ENCODE data around the gene TMED9.
A peak's percentile ranks its signal among the peaks of the same experiment; 100 is the strongest.
"Not testable (repeated sequence)": the region's sequence is repeated elsewhere in the genome, so short reads cannot be mapped to it uniquely, and the experiment has no call there.

TMED9 gene

GRCh38 chr5:177607452-177608192, 15.6 kb downstream of the TMED9 start:
- Mint-ChIP-seq H3K9me3 (no peaks in the 10 kb centered on the region), H3K4me1 (peaks cover 36% of the 10 kb centered on the region), H3K4me3 (no peak overlapping the region), H3K27ac (no peak overlapping the region), H3K27me3 (no peaks in the 10 kb centered on the region), H3K36me3 (peaks cover 25% of the 10 kb centered on the region)
- peak; percentile 72 for ATAC-seq

DNA sequence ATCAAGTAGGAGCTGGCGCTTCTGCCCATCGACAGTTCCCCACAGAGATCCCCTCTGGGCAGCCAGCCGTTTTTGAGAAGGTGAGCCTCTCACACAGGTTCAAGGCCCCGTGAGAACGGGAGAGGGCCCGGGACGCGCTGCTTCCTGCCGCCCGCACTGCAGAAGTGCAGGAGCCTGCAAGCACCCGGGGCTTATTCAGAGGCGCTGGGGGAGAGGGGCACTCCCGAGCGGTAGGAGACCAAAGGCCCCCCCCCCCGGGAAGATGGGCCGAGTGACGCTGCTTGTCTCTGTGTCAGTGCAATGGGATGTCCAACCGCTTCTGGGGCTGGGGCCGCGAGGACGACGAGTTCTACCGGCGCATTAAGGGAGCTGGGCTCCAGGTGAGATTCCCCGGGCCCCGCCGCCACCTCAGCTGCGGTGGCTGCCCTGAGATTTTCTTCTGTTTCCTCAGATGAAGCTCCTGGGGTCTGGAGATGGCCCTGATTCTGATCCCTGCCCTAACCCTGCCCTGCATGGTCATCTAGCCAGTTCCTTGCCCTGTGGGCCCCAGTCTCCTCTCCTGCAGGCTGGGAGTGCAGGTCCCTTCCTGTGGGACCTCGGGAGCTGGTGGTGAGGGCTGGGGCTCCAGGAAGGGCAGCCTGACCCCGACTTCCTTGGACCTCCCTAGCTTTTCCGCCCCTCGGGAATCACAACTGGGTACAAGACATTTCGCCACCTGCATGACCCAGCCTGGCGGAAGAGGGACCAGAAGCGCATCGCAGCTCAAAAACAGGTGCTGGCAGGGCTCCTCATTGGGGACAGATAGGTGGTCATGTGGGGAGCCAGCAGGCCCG, 16.5 kb downstream of the TMED9 start:
- Mint-ChIP-seq H3K4me3 (no peak overlapping the region), H3K27ac (no peak overlapping the region), H3K36me3 (peaks cover 24% of the 10 kb centered on the region), H3K27me3 (no peaks in the 10 kb centered on the region), H3K4me1 (peaks cover 34% of the 10 kb centered on the region), H3K9me3 (no peaks in the 10 kb centered on the region)
- ATAC-seq: no peak

DNA sequence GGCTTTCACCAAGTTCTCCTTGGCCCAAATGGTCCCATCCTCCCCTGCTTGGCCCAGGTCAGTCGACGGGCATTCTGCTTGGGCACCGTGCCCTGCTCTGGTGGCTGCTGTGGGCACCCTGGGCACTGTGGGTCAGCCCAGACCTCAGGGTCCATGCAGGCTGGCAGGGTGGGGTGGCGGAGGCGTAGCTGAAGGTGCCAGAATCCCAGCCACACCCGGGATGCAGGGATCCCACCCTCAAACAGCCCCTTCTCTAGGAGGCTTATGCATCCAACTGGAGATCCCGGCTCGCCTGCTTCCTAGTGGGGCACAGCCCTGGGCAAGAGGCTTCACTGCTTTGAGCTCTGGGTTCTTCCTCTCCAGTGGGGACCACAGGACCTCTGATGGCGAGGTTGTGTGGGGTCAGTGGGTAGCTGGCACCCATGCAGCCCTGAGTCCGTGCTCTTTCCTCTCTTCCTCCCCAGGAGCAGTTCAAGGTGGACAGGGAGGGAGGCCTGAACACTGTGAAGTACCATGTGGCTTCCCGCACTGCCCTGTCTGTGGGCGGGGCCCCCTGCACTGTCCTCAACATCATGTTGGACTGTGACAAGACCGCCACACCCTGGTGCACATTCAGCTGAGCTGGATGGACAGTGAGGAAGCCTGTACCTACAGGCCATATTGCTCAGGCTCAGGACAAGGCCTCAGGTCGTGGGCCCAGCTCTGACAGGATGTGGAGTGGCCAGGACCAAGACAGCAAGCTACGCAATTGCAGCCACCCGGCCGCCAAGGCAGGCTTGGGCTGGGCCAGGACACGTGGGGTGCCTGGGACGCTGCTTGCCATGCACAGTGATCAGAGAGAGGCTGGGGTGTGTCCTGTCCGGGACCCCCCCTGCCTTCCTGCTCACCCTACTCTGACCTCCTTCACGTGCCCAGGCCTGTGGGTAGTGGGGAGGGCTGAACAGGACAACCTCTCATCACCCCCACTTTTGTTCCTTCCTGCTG, 17.4 kb downstream of the TMED9 start:
- Mint-ChIP-seq H3K27ac (no peak overlapping the region), H3K27me3 (no peaks in the 10 kb centered on the region), H3K4me3 (no peak overlapping the region), H3K36me3 (peaks cover 21% of the 10 kb centered on the region), H3K4me1 (peaks cover 31% of the 10 kb centered on the region), H3K9me3 (no peaks in the 10 kb centered on the region)
- ATAC-seq: no peak

DNA sequence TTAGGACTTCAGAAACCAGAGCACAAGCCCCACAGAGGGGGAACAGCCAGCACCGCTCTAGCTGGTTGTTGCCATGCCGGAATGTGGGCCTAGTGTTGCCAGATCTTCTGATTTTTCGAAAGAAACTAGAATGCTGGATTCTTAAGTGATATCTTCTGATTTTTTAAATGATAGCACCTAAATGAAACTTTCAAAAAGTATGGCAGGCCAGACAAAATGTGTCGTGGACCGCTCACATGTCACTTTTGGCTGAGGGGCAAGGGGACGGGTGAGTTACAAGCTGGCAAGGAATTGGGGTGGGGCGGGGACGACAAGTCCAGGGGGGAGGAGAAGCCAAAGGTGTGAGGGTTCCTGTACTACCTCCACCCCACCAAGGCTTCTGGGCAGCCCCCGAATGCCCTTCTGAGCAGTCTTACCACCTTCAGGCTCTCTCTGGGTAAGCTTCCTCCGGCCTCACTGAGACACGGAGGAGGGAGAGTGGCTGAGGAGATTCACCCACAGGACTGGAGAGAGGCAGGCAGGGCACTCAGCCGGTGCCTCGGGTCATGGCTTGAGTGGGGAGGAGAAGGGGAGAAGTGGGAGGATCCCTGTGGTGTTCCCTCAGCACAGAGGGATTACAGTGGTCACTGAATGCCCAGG, 18.2 kb downstream of the TMED9 start:
- H3K27ac Mint-ChIP-seq: no peak overlapping the region
- H3K4me1 Mint-ChIP-seq: peaks cover 26% of the 10 kb centered on the region

DNA sequence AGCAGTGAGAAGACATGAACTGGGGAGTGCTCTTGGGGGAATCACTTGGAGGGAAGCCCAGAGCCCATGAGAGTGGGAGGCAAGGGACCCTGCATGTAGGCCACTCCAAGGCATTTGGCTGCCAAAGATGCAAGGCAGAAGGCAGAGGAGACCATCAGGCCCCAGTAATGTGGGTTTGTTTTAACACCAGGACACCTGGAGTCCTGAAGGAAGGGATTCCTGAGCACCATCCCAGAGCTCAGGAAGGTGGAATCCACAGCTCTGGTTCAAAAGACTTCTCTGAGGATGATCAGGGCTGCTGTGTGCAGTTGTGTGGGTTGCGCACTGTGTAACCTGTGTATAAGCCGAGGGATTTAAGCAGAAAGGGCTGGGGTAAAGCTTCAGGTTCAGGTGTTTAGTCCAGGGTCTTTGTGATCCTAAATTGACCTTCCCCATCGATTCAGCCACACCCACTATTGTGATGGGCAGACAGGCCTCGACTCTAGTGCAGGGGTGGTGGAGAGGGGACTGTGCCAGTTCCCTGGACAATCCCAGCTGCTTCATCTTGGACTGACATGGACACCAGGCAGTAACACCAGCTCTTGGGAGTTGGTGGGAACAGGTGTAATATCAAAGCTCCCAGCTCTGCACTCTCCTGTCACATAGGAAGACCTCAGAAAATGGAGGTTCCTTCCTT, 18.9 kb downstream of the TMED9 start:
- Mint-ChIP-seq H3K4me3 (no peak overlapping the region), H3K36me3 (peaks cover 9% of the 10 kb centered on the region), H3K27me3 (no peaks in the 10 kb centered on the region), H3K9me3 (no peaks in the 10 kb centered on the region), H3K4me1 (peaks cover 20% of the 10 kb centered on the region), H3K27ac (no peak overlapping the region)
- no peak for ATAC-seq

More for the DNA sequence above, 18.2 kb downstream of the TMED9 start:
- no peaks in the 10 kb centered on the region for H3K27me3 Mint-ChIP-seq
- no peaks in the 10 kb centered on the region for H3K9me3 Mint-ChIP-seq
- peaks cover 15% of the 10 kb centered on the region for H3K36me3 Mint-ChIP-seq
- H3K4me3 Mint-ChIP-seq: no peak overlapping the region
- ATAC-seq: no peak

GRCh38 chr5:177611446-177612214, 19.6 kb downstream of the TMED9 start:
- Mint-ChIP-seq H3K36me3 (peaks cover 12% of the 10 kb centered on the region), H3K4me1 (peaks cover 12% of the 10 kb centered on the region), H3K27me3 (no peaks in the 10 kb centered on the region), H3K4me3 (no peak overlapping the region), H3K27ac (no peak overlapping the region), H3K9me3 (no peaks in the 10 kb centered on the region)
- no peak for ATAC-seq

DNA sequence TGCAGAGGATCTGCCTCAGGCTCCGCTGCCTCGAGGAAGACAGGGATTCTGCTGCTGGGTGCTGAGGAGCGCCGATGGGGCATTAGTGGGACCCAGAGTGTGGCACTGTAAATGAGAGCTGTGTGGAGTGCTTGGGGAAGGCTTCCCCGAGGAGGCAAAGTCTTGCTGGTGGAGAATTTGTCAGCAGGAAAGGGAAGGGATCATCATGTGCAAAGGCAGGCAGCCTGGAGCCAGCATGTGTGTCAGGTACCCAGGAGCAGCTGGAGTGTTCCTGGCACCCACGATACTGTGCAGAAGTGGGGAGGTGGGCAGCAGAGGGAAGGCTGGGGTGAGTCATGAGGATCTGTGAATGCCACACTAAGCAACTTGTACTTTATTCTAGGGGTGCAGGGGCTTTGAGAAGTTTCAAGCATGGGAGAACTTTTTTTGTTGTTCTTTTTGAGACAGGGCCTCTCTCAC, 20.2 kb downstream of the TMED9 start:
- peaks cover 6% of the 10 kb centered on the region for H3K4me1 Mint-ChIP-seq
- H3K36me3 Mint-ChIP-seq: peaks cover 15% of the 10 kb centered on the region
- H3K27me3 Mint-ChIP-seq: no peaks in the 10 kb centered on the region
- no peaks in the 10 kb centered on the region for H3K9me3 Mint-ChIP-seq
- H3K4me3 Mint-ChIP-seq: no peak overlapping the region
- ATAC-seq: no peak
- no peak overlapping the region for H3K27ac Mint-ChIP-seq

- no peak for ATAC-seq
- Mint-ChIP-seq H3K36me3 (peaks cover 77% of the 10 kb centered on the region), H3K4me3 (no peak overlapping the region), H3K4me1 (no peaks in the 10 kb centered on the region), H3K27me3 (no peaks in the 10 kb centered on the region), H3K9me3 (peaks cover 4% of the 10 kb centered on the region), H3K27ac (no peak overlapping the region)
Measured at GRCh38 chr5:177620560-177620959, 28.6 kb downstream of the TMED9 start.

- not testable (repeated sequence) for ATAC-seq, H3K4me1 Mint-ChIP-seq
Measured at GRCh38 chr5:177624172-177624571, 32.2 kb downstream of the TMED9 start.

DNA sequence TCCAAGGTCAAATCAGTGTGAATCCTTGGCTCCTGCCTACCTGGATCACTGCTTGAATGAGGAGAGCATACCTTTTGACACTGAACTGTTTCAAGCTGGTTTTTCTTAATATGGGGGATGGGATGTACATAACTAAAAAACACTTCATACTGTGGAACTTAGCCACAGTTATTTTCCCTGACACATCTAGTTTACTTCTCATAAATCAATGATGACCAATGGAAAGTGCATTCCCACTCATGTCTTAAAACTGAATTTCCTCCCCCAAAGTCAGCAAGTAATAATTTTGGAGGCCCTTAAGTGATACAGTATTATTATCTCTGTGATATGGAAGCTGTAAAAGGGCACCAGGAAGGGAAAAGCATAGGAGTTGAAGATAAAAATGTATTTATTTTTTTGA, 38.2 kb downstream of the TMED9 start:
- H3K36me3 Mint-ChIP-seq, H3K9me3 Mint-ChIP-seq, H3K4me3 Mint-ChIP-seq, H3K4me1 Mint-ChIP-seq, H3K27me3 Mint-ChIP-seq, ATAC-seq, H3K27ac Mint-ChIP-seq: not testable (repeated sequence)

More at GRCh38 chr5:177624172-177624571, 32.2 kb downstream of the TMED9 start:
- not testable (repeated sequence) for H3K27ac Mint-ChIP-seq, H3K9me3 Mint-ChIP-seq, H3K27me3 Mint-ChIP-seq, H3K4me3 Mint-ChIP-seq
- H3K36me3 Mint-ChIP-seq: peaks cover 50% of the 10 kb centered on the region

DNA sequence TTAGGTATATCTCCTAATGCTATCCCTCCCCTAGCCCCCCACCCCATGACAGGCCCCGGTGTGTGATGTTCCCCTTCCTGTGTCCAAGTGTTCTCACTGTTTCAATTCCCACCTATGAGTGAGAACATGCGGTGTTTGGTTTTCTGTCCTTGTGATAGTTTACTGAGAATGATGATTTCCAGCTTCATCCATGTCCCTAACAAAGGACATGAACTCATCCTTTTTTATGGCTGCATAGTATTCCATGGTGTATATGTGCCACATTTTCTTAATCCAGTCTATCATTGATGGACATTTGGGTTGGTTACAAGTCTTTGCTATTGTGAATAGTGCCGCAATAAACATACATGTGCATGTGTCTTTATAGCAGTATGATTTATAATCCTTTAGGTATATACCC, 42.9 kb downstream of the TMED9 start:
- not testable (repeated sequence) for H3K9me3 Mint-ChIP-seq, H3K27ac Mint-ChIP-seq, H3K36me3 Mint-ChIP-seq, H3K27me3 Mint-ChIP-seq, ATAC-seq, H3K4me3 Mint-ChIP-seq, H3K4me1 Mint-ChIP-seq

GRCh38 chr5:177645462-177645861, 53.5 kb downstream of the TMED9 start:
- not testable (repeated sequence) for H3K27me3 Mint-ChIP-seq

More at GRCh38 chr5:177645462-177645861, 53.5 kb downstream of the TMED9 start:
- H3K4me1 Mint-ChIP-seq, H3K4me3 Mint-ChIP-seq, ATAC-seq, H3K9me3 Mint-ChIP-seq, H3K27ac Mint-ChIP-seq: not testable (repeated sequence)
- H3K36me3 Mint-ChIP-seq: peaks cover 23% of the 10 kb centered on the region

All from stimulated activated memory B cell treated with anti-CD40 and anti-IgM and Interleukin-4, amounts not matched to agents 10 μg/mL and 1 μg/mL and 100 μg/mL, for 72 hours (primary cell).